Activated CD4-positive, CD25-positive, alpha-beta regulatory T cell treated with anti-CD3 and anti-CD28 coated beads, Interleukin-2, amount 50 U/mL, for 16 hours (primary cell): ENCODE measurements around the gene WDR93.
"Not testable (repeated sequence)": the region's sequence is repeated elsewhere in the genome, so short reads cannot be mapped to it uniquely, and the experiment has no call there.

ENCODE experiments used
- DNase-seq: peaks from one replicate; pipeline ENCODE4 v3.0.0-alpha.2; 2020; ENCODE audit warnings: low read depth, low spot score

Gene WDR93

GRCh38 chr15:89685995-89686394, 4.6 kb upstream of the WDR93 start:
- no peak for DNase-seq

DNA sequence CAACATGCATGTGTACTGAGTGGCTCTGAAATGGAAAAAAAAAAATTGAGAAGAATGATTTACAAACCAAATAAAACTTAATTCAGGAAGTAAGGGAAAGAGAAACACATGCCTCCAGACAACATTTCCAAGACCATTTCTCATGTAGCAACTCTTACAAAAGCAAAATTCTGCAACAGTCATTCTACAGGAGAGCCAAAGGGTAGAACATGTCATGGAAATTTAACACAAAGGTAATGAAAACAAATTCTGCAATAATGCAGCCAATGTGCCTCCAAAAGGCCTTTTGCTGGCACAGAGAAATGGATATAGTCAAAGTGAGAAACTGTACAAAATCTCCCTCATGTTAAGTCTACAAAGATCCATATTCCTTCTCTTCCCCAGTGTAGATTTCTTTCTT, 4.1 kb upstream of the WDR93 start:
- DNase-seq: no peak

- DNase-seq: not testable (repeated sequence)
Measured at GRCh38 chr15:89689930-89690275, 708 bp upstream of the WDR93 start.

GRCh38 chr15:89693091-89693490, 2.5 kb downstream of the WDR93 start:
- no peak for DNase-seq

GRCh38 chr15:89693696-89694095, 3.1 kb downstream of the WDR93 start:
- DNase-seq: no peak

GRCh38 chr15:89695198-89695597, 4.6 kb downstream of the WDR93 start:
- DNase-seq: no peak

- DNase-seq: no peak
Measured at GRCh38 chr15:89704411-89704810, 13.8 kb downstream of the WDR93 start.

- no peak for DNase-seq
Measured at GRCh38 chr15:89707577-89707976, 17.0 kb downstream of the WDR93 start.

- DNase-seq: no peak
Measured at GRCh38 chr15:89714775-89715174, 24.2 kb downstream of the WDR93 start.

DNA sequence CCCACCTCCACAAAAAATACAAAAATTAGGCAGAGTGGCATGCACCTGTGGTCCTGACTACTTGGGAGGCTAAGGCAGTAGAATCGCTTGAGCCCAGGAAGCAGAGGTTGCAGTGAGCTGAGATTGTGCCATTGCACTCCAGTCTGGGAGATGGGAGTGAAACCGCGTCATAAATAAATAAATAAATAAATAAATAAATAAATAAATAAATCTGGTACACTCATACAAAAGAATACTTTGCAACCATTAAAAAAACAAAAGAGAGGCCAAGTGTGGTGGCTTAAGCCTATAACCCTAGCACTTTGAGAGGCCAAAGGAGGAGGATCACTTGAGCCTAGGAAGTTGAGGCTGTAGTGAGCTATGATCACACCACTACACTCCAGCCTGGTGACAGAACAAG, 32.4 kb downstream of the WDR93 start:
- DNase-seq: no peak

DNA sequence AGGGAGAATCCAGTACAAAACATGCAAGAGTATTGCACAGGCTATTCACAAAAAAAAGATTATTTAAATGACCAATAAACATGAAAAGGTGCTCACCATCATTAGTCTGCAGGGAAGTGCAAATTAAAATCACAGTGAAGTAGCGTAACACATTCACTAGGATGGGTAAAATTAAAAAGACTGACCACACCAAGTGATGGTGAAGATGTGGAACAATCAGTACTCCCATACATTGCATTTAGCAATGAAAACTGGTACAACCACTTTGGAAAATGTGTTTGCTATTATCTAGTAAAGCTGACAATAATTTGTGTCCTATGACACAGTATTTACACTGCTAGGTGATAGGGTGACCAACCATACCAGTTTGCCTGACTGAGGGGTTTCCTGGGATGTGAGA, 34.0 kb downstream of the WDR93 start:
- no peak for DNase-seq

DNA sequence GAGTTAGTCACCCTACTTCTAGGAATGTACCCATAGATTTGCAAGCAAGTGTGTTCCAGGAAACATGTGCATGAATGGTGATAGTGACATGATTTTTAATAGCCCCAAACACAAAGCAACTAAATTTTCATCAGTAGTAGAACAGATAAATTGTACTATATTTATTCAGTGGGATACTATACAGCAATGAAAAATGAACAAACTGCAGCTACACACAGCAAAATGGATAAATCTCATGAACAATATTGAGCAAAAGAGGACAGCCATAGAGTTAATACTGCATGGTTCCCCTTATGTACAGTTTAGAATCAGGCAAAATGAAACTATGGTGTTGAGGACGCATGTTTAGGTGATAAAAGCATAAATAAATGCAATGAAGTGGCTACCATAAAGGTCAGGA, 34.5 kb downstream of the WDR93 start:
- no peak for DNase-seq

DNA sequence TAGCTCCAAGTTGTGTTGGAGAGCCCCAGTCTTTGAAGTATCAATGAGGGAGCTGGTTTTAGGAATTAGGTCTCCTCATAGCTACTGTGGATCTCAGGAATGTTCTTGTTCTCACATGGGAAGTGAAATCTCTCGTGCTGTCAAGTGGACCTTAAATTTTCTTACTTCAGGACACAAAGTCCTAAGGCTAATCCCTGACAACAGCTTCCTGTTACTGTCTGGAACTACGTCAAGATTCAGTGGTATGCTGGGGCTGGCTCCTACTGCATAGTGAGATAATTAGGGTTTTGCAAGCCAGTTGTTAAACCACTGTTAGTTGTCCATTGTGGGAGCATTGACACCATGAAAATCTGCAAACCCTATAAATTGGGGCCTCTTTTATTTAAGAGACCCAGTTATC, 37.6 kb downstream of the WDR93 start:
- no peak for DNase-seq

DNA sequence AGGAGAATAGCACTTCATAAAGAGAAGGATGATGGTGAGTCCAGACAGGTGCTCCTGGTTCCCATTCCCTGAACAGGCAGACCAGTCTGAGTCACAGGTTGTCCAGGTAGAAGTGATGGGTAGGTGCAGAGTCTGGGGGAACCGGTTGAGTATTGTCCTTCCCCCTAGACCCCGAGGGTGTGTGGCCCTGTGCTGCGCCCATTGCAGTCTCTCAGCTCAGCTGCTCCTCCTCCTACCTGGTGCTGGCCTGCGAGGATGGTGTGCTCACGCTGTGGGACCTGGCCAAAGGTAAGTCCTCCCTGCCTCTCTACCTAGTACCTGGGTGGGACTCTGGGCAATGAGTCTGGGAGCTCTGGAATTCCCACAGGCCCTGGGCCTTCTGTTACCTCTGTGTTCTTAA, 40.7 kb downstream of the WDR93 start:
- no peak for DNase-seq

- DNase-seq: no peak
Measured at GRCh38 chr15:89732451-89733172, 42.0 kb downstream of the WDR93 start.

DNA sequence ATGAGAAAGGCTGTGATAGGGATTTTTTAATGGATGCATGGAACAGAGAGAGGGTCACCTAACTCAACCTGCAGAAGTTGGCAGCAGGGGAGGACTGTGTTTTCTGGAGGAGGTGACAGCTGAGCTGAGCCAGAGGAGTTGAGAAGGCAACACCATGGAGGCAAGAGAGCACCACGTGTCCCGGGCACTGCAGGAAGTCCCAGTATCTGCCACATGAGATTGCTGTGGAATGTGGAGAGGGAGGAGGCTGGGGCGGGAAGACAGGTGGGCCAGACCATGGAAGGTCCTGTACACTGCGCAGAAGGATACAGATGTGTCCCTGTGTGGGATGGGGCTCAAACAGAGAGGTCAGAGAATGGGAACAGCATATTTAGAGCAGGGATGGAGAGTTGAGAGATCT, 45.2 kb downstream of the WDR93 start:
- DNase-seq: no peak

DNA sequence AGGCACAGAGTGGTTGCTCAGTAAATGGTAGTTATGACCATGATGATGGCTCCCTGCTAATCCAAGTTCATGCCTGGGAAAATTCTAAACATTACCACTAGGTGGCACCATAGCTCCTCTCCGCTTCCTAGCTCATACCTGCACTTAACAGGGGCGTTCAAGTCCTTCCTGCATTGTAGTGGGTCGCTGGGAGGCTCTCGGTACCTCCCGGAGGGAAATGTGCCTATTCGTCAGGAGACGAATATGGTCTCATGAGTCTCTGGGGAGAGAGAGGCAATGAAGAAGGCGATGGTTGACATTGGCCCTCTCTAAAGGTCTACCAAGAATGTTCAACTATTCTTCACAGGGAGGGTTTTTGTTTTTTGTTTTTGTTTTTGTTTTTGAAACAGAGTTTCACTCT, 49.5 kb downstream of the WDR93 start:
- peak; percentile 35 for DNase-seq

- DNase-seq: no peak
Measured at GRCh38 chr15:89743011-89743410, 52.4 kb downstream of the WDR93 start.

- DNase-seq: no peak
Measured at GRCh38 chr15:89743594-89743993, 53.0 kb downstream of the WDR93 start.

GRCh38 chr15:89745131-89745530, 54.5 kb downstream of the WDR93 start:
- DNase-seq: no peak

DNA sequence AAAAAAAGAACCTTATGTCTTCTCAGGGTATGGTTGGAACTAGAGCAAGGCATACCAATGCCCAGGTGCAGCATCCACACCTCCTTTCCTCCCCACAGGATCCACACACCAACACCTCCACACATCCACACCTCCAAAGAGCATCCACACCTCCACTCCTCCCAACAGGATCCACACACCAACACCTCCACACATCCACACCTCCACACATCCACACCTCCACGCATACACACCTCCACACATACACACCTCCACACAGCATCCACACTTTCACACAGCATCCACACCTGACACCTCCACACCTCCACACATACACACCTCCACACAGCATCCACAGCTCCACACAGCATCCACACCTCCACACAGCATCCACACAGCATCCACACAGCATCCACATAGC, 55.2 kb downstream of the WDR93 start:
- DNase-seq: no peak

DNA sequence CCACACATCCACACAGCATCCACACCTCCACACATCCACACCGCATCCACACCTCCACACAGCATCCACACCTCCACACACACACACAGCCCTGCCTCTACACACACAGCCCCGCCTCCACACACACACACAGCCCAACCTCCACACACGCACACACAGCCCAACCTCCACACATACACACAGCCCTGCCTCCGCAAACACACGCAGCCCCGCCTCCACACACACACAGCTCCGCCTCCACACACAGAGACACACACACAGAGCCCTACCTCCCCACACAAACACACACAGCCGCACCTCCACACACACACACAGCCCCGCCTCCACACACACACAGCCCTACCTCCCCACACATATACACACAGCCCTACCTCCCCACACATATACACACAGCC, 55.8 kb downstream of the WDR93 start:
- DNase-seq: no peak

- DNase-seq: no peak
Measured at GRCh38 chr15:89747708-89748682, 57.4 kb downstream of the WDR93 start.
